ENCODE measurements around the gene MBOAT7. TPM values are rescaled to one million over a fixed set of nuclear protein-coding genes. Genes with fewer than 3 reads are reported as not detected.

Gene MBOAT7, protein sequence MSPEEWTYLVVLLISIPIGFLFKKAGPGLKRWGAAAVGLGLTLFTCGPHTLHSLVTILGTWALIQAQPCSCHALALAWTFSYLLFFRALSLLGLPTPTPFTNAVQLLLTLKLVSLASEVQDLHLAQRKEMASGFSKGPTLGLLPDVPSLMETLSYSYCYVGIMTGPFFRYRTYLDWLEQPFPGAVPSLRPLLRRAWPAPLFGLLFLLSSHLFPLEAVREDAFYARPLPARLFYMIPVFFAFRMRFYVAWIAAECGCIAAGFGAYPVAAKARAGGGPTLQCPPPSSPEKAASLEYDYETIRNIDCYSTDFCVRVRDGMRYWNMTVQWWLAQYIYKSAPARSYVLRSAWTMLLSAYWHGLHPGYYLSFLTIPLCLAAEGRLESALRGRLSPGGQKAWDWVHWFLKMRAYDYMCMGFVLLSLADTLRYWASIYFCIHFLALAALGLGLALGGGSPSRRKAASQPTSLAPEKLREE
- 65.4 and 80.8 TPM in 2 replicates for polyA plus RNA-seq (2012; rRNA removed)
- 36.0 and 53.3 TPM in 2 replicates for polyA plus RNA-seq (2012; cell fraction: cytosol; rRNA removed)
- 142 and 172 TPM in 2 replicates for polyA plus RNA-seq (2012; cell fraction: nucleus; rRNA removed)

DNA sequence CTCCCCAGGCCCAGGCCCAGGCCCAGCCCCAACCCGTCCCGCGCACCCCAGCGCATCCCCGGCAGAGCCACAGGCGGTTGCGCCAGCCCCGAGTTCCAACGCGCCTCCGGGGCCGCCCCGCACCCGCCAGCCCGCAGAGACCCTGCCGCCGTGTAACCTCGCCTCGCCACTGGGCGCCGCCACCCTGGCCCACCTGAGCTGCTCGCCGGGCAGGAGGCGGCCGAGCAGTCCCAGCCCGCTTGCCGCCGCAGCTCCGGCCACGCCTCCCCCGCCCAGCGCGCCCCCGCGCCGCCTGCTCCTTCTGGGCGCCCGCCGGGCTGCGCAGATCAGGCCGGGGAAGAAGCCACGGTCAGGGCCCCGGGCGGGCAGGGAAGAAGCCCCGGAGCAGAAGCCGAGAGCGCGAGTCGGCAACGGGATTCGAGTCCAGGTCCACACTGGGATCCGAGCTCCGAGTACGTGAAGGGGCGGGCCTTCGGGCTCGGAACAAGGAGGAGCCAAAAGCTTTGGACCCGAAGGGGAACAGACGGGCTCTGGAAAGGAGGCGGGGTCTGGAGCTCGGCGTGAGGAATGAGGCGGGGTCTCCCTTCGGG, at the start of gene MBOAT7:
Gene MBOAT7 (minus strand): TSS at position 436 of the 590 bp plus-strand sequence. CDS start 1,072 bp downstream, outside the sequence.
- Histone ChIP-seq H3K79me2 (ENCODE audit: insufficient read depth) (peaks cover 72% of the 10 kb centered on the region), H3K4me1 (ENCODE audit: control insufficient read depth in 1 of 2, insufficient read depth in 2 of 2, low read depth in 1 of 2, low read length in 1 of 2) (peaks cover 0 to 15% of the 10 kb centered on the region in 2 experiments; a peak in 1 of 4 replicates), H3K9me3 (no peaks in the 10 kb centered on the region), H3K27ac (ENCODE audit: low read depth in 2 of 2, low read length in 1 of 2) (peak within 1 kb of the TSS; percentile 96 to 97), H3K4me3 (ENCODE audit: low read depth in 2 of 2, low read length in 1 of 2) (peak within 1 kb of the TSS; percentile 84 to 100), H3K4me2 (peak within 1 kb of the TSS; percentile 90), H3K9ac (peak within 1 kb of the TSS; percentile 92), H3K27me3 (ENCODE audit: insufficient read depth) (no peaks in the 10 kb centered on the region), H2AFZ (ENCODE audit: low read depth) (peak within 1 kb of the TSS; percentile 82; the same call in 1 of the 2 replicates), H4K20me1 (ENCODE audit: insufficient read depth) (no peaks in the 10 kb centered on the region), H3K9me2 (no peaks in the 10 kb centered on the region), H3K36me3 (replicated peaks in 1 of 2; ENCODE audit: control insufficient read depth in 1 of 2, insufficient read depth in 2 of 2, low read length in 1 of 2) (peaks cover 21 to 23% of the 10 kb centered on the region in 2 experiments), H3F3A (replicated peaks; ENCODE audit: insufficient read depth) (peaks cover 7% of the 10 kb centered on the region)
- WGBS (ENCODE audit: low lambda C conversion rate), result 0% methylated on average over 25 of the region's 64 CpGs
- CTCF ChIA-PET, result interaction anchor here (0.9 to 1.7 kb wide), 7 partner anchors 9 to 77 kb away, joined by 4 to 7 read pairs (median 6); partner anchors contain the start of gene TMC4
- TF ChIP-seq, protein P1, sequence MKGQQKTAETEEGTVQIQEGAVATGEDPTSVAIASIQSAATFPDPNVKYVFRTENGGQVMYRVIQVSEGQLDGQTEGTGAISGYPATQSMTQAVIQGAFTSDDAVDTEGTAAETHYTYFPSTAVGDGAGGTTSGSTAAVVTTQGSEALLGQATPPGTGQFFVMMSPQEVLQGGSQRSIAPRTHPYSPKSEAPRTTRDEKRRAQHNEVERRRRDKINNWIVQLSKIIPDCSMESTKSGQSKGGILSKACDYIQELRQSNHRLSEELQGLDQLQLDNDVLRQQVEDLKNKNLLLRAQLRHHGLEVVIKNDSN (IDR thresholded peaks at IDR 0.05; ENCODE audit: borderline replicate concordance, low read depth), result no peak
- TF ChIP-seq SIN3A (IDR thresholded peaks at IDR 0.05; ENCODE audit: borderline replicate concordance, low read depth, low read length), result peak; percentile 26; the same call in 1 of the 2 replicates
- TF ChIP-seq, protein P2, sequence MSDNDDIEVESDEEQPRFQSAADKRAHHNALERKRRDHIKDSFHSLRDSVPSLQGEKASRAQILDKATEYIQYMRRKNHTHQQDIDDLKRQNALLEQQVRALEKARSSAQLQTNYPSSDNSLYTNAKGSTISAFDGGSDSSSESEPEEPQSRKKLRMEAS (IDR thresholded peaks at IDR 0.05; ENCODE audit: low read depth), result no peak
- TF ChIP-seq, protein P3, sequence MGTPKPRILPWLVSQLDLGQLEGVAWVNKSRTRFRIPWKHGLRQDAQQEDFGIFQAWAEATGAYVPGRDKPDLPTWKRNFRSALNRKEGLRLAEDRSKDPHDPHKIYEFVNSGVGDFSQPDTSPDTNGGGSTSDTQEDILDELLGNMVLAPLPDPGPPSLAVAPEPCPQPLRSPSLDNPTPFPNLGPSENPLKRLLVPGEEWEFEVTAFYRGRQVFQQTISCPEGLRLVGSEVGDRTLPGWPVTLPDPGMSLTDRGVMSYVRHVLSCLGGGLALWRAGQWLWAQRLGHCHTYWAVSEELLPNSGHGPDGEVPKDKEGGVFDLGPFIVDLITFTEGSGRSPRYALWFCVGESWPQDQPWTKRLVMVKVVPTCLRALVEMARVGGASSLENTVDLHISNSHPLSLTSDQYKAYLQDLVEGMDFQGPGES (IDR thresholded peaks at IDR 0.05; ENCODE audit: low read depth, low read length), result no peak
- no peak for TF ChIP-seq TCF12 (IDR thresholded peaks at IDR 0.05)
- TF ChIP-seq EP300 (IDR thresholded peaks at IDR 0.05; ENCODE audit: borderline replicate concordance in 1 of 2, low read depth in 1 of 2, low read length in 1 of 2), result no peak
- no peak for TF ChIP-seq EZH2phosphoT487 (IDR thresholded peaks at IDR 0.05; ENCODE audit: borderline replicate concordance, low read depth)
- 0 out of 2 replicates have a peak, but pooled peaks have one; percentile 55 for TF ChIP-seq TAF1 (IDR thresholded peaks at IDR 0.05; ENCODE audit: borderline replicate concordance, low read depth, low read length)
- TF ChIP-seq, protein P4, sequence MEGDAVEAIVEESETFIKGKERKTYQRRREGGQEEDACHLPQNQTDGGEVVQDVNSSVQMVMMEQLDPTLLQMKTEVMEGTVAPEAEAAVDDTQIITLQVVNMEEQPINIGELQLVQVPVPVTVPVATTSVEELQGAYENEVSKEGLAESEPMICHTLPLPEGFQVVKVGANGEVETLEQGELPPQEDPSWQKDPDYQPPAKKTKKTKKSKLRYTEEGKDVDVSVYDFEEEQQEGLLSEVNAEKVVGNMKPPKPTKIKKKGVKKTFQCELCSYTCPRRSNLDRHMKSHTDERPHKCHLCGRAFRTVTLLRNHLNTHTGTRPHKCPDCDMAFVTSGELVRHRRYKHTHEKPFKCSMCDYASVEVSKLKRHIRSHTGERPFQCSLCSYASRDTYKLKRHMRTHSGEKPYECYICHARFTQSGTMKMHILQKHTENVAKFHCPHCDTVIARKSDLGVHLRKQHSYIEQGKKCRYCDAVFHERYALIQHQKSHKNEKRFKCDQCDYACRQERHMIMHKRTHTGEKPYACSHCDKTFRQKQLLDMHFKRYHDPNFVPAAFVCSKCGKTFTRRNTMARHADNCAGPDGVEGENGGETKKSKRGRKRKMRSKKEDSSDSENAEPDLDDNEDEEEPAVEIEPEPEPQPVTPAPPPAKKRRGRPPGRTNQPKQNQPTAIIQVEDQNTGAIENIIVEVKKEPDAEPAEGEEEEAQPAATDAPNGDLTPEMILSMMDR (IDR thresholded peaks at IDR 0.05), result peak; percentile 33
- no peak for TF ChIP-seq RXRA (IDR thresholded peaks at IDR 0.05; ENCODE audit: borderline replicate concordance, low read depth)
- TF ChIP-seq ELF1 (IDR thresholded peaks at IDR 0.05), result no peak
- TF ChIP-seq NRF1 (IDR thresholded peaks at IDR 0.05; ENCODE audit: low read depth, low read length), result no peak; the same call in 1 of the 2 replicates
- no peak for TF ChIP-seq YY1 (IDR thresholded peaks at IDR 0.05; ENCODE audit: low read depth)
- no peak; the same call in 1 of the 2 replicates for TF ChIP-seq MXI1 (IDR thresholded peaks at IDR 0.05; ENCODE audit: low read depth, low read length)
- TF ChIP-seq, protein P5, sequence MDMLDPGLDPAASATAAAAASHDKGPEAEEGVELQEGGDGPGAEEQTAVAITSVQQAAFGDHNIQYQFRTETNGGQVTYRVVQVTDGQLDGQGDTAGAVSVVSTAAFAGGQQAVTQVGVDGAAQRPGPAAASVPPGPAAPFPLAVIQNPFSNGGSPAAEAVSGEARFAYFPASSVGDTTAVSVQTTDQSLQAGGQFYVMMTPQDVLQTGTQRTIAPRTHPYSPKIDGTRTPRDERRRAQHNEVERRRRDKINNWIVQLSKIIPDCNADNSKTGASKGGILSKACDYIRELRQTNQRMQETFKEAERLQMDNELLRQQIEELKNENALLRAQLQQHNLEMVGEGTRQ (IDR thresholded peaks at IDR 0.05; ENCODE audit: borderline replicate concordance, low read depth, low read length), result no peak
- no peak for TF ChIP-seq JUND (IDR thresholded peaks at IDR 0.05)
- TF ChIP-seq POLR2AphosphoS5 (IDR thresholded peaks at IDR 0.05; ENCODE audit: low read depth, low read length), result peak; percentile 63; the same call in 1 of the 2 replicates
- TF ChIP-seq CHD2 (IDR thresholded peaks at IDR 0.05; ENCODE audit: low read length, partially characterized antibody), result peak; percentile 10
- TF ChIP-seq GABPA (IDR thresholded peaks at IDR 0.05; ENCODE audit: low read depth), result no peak
- TF ChIP-seq RFX5 (IDR thresholded peaks at IDR 0.05; ENCODE audit: low read length), result no peak
- no peak for TF ChIP-seq GATA2 (CRISPR knock-in tag; IDR thresholded peaks at IDR 0.05)
- TF ChIP-seq, protein P6, sequence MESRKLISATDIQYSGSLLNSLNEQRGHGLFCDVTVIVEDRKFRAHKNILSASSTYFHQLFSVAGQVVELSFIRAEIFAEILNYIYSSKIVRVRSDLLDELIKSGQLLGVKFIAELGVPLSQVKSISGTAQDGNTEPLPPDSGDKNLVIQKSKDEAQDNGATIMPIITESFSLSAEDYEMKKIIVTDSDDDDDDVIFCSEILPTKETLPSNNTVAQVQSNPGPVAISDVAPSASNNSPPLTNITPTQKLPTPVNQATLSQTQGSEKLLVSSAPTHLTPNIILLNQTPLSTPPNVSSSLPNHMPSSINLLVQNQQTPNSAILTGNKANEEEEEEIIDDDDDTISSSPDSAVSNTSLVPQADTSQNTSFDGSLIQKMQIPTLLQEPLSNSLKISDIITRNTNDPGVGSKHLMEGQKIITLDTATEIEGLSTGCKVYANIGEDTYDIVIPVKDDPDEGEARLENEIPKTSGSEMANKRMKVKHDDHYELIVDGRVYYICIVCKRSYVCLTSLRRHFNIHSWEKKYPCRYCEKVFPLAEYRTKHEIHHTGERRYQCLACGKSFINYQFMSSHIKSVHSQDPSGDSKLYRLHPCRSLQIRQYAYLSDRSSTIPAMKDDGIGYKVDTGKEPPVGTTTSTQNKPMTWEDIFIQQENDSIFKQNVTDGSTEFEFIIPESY (IDR thresholded peaks at IDR 0.05; ENCODE audit: borderline replicate concordance, low read depth), result no peak
- DNase-seq, result peak; percentile 94
- POLR2A ChIA-PET, result interaction anchor here (0.5 to 4.1 kb wide), 9 partner anchors 12 to 428 kb away, joined by 3 to 50 read pairs (median 3); partner anchors contain the start of genes LENG1, MYADM and RPS9

All from SK-N-SH (cell line).